ENCODE data around the gene MZB1. TPM values are rescaled to one million over a fixed set of nuclear protein-coding genes. Genes with fewer than 3 reads are reported as not detected.

The MZB1 gene
- total and polyA plus RNA-seq, 8 donors: 0.28 to 11.6 (median 0.67) TPM; not detected in 3

- WGBS, 2 donors: 3% methylated on average over 63 to 77 of the region's 77 CpGs
- H3K27me3 ChIP-seq: peaks cover 0 to 6% (median 2%) of the 10 kb centered on the region in 4 donors
- no peak for FAIRE-seq
- peaks cover 0 to 6% (median 0%) of the 10 kb centered on the region in 3 donors for H3K4me1 ChIP-seq
- ATAC-seq: peak; percentile 43 to 72 (median 66)
- intact Hi-C loops (cut with DNase I): no loop called here
- DNase-seq: peak in 4 of 6 donors; percentile 38 to 79 (median 66)
- H3K36me3 ChIP-seq: no peaks in the 10 kb centered on the region
- no peak overlapping the region for H3K27ac ChIP-seq
- H3K4me3 ChIP-seq: peak overlapping the region; percentile 7 to 47 (median 22)
- TF ChIP-seq, protein P1, sequence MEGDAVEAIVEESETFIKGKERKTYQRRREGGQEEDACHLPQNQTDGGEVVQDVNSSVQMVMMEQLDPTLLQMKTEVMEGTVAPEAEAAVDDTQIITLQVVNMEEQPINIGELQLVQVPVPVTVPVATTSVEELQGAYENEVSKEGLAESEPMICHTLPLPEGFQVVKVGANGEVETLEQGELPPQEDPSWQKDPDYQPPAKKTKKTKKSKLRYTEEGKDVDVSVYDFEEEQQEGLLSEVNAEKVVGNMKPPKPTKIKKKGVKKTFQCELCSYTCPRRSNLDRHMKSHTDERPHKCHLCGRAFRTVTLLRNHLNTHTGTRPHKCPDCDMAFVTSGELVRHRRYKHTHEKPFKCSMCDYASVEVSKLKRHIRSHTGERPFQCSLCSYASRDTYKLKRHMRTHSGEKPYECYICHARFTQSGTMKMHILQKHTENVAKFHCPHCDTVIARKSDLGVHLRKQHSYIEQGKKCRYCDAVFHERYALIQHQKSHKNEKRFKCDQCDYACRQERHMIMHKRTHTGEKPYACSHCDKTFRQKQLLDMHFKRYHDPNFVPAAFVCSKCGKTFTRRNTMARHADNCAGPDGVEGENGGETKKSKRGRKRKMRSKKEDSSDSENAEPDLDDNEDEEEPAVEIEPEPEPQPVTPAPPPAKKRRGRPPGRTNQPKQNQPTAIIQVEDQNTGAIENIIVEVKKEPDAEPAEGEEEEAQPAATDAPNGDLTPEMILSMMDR (IDR thresholded peaks at IDR 0.05): peak in 1 of 4 donors; percentile 17
- H3K9me3 ChIP-seq: no peaks in the 10 kb centered on the region
Observed at GRCh38 chr5:139392678-139393496, 3.2 kb upstream of the MZB1 start.

DNA sequence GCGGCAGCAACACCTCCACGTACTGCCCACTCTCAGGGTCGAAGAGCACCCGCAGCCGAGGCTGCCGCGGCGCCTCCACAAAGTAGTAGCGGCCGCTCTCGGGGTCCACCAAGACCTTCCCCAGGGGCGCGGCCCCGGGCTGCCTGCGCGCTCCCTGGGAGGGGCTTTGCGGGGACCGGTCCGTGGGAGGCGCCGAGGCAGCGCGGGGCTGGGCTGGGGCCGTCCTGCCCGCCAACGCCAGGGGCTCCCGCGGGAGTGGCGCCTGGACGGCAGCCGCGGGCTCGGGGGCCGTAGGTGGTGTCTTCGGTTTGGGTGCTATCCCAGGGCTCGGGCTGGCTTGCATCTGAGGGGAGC is 2.6 kb upstream of the MZB1 start:
- H3K36me3 ChIP-seq: no peaks in the 10 kb centered on the region
- H3K4me3 ChIP-seq: peak overlapping the region in 3 of 4 donors; percentile 18 to 47 (median 27)
- 17 to 23% methylated on average over 15 to 36 of the region's 36 CpGs for WGBS, 2 donors
- TF ChIP-seq, protein P1 (IDR thresholded peaks at IDR 0.05): no peak
- no peak overlapping the region for H3K27ac ChIP-seq
- H3K27me3 ChIP-seq: peaks cover 0 to 6% (median 2%) of the 10 kb centered on the region in 4 donors
- peak in 1 of 6 donors; percentile 76 for DNase-seq
- peak in 1 of 4 donors; percentile 1 for ATAC-seq
- intact Hi-C loops (cut with DNase I): no loop called here
- peaks cover 0 to 6% (median 0%) of the 10 kb centered on the region in 3 donors for H3K4me1 ChIP-seq
- H3K9me3 ChIP-seq: no peaks in the 10 kb centered on the region
- FAIRE-seq: no peak

GRCh38 chr5:139391570-139392323 is 2.0 kb upstream of the MZB1 start:
- H3K9me3 ChIP-seq: no peaks in the 10 kb centered on the region
- H3K27ac ChIP-seq: peak overlapping the region in 1 of 4 donors; percentile 2
- H3K27me3 ChIP-seq: peaks cover 0 to 6% (median 2%) of the 10 kb centered on the region in 4 donors
- DNase-seq: peak in 2 of 6 donors; percentile 8 to 51
- H3K36me3 ChIP-seq: no peaks in the 10 kb centered on the region
- FAIRE-seq: no peak
- peaks cover 0 to 6% (median 0%) of the 10 kb centered on the region in 3 donors for H3K4me1 ChIP-seq
- 71 to 74% methylated on average over 26 to 33 of the region's 33 CpGs for WGBS, 2 donors
- H3K4me3 ChIP-seq: peak overlapping the region in 1 of 4 donors; percentile 47
- intact Hi-C loops (cut with DNase I): no loop called here
- ATAC-seq: no peak
- TF ChIP-seq, protein P1 (IDR thresholded peaks at IDR 0.05): no peak

DNA sequence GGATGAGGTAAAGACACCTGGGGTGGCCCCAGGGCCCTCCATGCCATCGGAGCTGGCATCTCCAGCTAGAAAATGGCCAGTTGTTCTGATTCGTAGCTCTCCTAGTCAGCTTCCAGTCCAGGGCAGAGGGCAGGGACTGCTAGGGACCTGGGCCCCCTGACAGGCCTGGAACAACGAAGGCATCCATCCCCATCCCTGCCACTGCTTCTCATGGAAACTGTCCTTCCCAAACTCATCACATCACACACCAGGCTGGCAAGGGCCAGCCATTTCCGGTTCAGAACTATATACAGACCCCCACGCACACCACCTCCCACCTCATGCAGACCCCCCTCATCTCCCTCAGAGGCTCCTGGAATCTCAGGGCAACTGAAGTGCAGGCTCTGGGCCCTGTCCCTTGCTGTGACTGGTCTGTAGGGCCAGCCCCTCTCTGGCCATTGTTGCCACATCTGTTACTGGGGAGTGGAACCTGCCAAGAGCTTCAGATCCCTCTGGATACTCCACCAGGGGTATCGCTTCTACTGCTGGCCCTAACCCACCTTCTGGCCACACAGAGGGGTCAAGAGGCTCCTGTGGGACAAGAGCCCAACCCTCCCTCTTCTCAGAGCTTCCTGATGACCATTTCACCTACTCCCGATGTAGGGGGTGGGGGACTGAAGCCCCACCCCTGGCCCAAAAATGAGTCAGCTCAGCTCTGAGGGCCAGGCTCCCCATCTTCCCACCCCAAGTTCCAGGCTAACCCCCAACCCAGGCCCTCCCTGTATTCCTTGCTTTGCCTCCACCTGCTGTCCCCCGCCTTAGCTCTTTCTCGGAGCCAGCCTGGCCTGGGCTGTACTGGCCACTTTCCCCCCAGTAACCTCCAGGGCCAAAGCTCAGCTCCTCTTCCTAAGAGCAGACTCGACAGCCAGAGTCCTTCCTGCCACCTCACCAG is 1.2 kb upstream of the MZB1 start:
- Histone ChIP-seq H3K4me3 (no peak overlapping the region), H3K27ac (peak overlapping the region in 1 of 4 donors; percentile 2), H3K36me3 (no peaks in the 10 kb centered on the region), H3K4me1 (peaks cover 0 to 6% (median 0%) of the 10 kb centered on the region in 3 donors), H3K9me3 (no peaks in the 10 kb centered on the region), H3K27me3 (peaks cover 0 to 6% (median 2%) of the 10 kb centered on the region in 4 donors)
- ATAC-seq (no peak), DNase-seq (peak in 2 of 6 donors; percentile 8 to 29), FAIRE-seq (no peak)
- intact Hi-C loops (cut with DNase I): no loop called here
- 84 to 88% methylated on average over 10 of the region's 10 CpGs for WGBS, 2 donors
- TF ChIP-seq, protein P1 (IDR thresholded peaks at IDR 0.05): no peak

All from pancreas (tissue), 10 donors.